DND-41 (cell line): ENCODE measurements around the gene PSEN1.

Experiments used
- ATAC-seq: fragments of 200-7000 bp; cut with Tn5 transposase; 3 replicates; pipeline ENCODE4 v1.9.1; 2021; ENCODE audit warnings: low read depth; ENCODE audit not compliant: insufficient read depth
- DNase-seq: peaks from one replicate; pipeline ENCODE4 v3.0.0-alpha.2; 2020
- H2AFZ ChIP-seq: 2 replicates; pipeline ENCODE4 v1.6.0; 2012; ENCODE audit warnings: low read depth, low read length
- H3K27ac ChIP-seq: 2 replicates; pipeline ENCODE4 v1.5.1; 2012; ENCODE audit warnings: low read length, inconsistent platforms
- H3K27me3 ChIP-seq: fragments of 200-600 bp; sonication (generic); 2 replicates; pipeline ENCODE4 v1.6.0; 2012; ENCODE audit warnings: low read length, mild to moderate bottlenecking, inconsistent platforms; ENCODE audit not compliant: insufficient read depth, poor library complexity
- H3K36me3 ChIP-seq: 2 replicates; pipeline ENCODE4 v1.5.1; 2012; ENCODE audit warnings: low read length, inconsistent platforms; ENCODE audit not compliant: insufficient read depth
- H3K4me1 ChIP-seq: 2 replicates; pipeline ENCODE4 v1.5.1; 2012; ENCODE audit warnings: mild to moderate bottlenecking, low read length; ENCODE audit not compliant: insufficient read depth
- H3K4me2 ChIP-seq: 2 replicates; pipeline ENCODE4 v1.6.0; 2012; ENCODE audit warnings: mild to moderate bottlenecking, moderate library complexity, low read length, inconsistent platforms; ENCODE audit not compliant: insufficient read depth
- H3K4me3 ChIP-seq, 2 experiments: fragments of 200-600 bp in 1 of 2; shearing (Covaris generic) in 1 of 2; 2 replicates each; pipeline ENCODE4 v1.5.1; 2012 to 2016; ENCODE audit warnings: inconsistent platforms in 2 of 2, low read length in 2 of 2, mild to moderate bottlenecking in 2 of 2, low read depth in 1 of 2, moderate library complexity in 1 of 2
- H3K79me2 ChIP-seq: 2 replicates; pipeline ENCODE4 v1.6.0; 2012; ENCODE audit warnings: low read length, inconsistent platforms; ENCODE audit not compliant: insufficient read depth
- H3K9ac ChIP-seq: 2 replicates; pipeline ENCODE4 v1.6.0; 2012; ENCODE audit warnings: low read depth, mild to moderate bottlenecking, inconsistent platforms, low read length, moderate library complexity
- H3K9me3 ChIP-seq: 2 replicates; pipeline ENCODE4 v1.5.1; 2012; ENCODE audit warnings: low read length, moderate library complexity, mild to moderate bottlenecking, inconsistent platforms; ENCODE audit not compliant: insufficient read depth, severe bottlenecking
- H4K20me1 ChIP-seq: 2 replicates; pipeline ENCODE4 v1.6.0; 2012; ENCODE audit warnings: low read length; ENCODE audit not compliant: insufficient read depth
- CTCF ChIP-seq: IDR thresholded peaks from 2 replicates; pipeline ENCODE4 v1.5.1; 2012; ENCODE audit warnings: borderline replicate concordance, low read length, moderate library complexity, mild to moderate bottlenecking; ENCODE audit not compliant: poor library complexity, severe bottlenecking; ENCODE audit errors: extremely low read depth
- EZH2 ChIP-seq: IDR thresholded peaks from 3 replicates; pipeline ENCODE4 v1.6.1; 2012; ENCODE audit warnings: borderline replicate concordance, low read depth, mild to moderate bottlenecking, moderate library complexity, low read length, inconsistent platforms; ENCODE audit not compliant: severe bottlenecking

PSEN1 gene

GRCh38 chr14:73265721-73266046 is 129.4 kb downstream of the PSEN1 start:
- Histone ChIP-seq H3K27ac (no peak overlapping the region), H4K20me1 (no peaks in the 10 kb centered on the region), H3K36me3 (no peaks in the 10 kb centered on the region), H3K27me3 (no peaks in the 10 kb centered on the region), H3K9ac (no peak overlapping the region), H3K4me3 (no peak overlapping the region), H3K4me2 (no peak overlapping the region), H3K79me2 (no peaks in the 10 kb centered on the region), H3K9me3 (no peaks in the 10 kb centered on the region), H2AFZ (no peak overlapping the region), H3K4me1 (no peaks in the 10 kb centered on the region)
- TF ChIP-seq CTCF (no peak), EZH2 (no peak)
- DNase-seq (no peak), ATAC-seq (no peak)

GRCh38 chr14:73266317-73266716 is 130.0 kb downstream of the PSEN1 start:
- H3K4me2 ChIP-seq, result no peak overlapping the region
- no peak for DNase-seq
- no peaks in the 10 kb centered on the region for H3K36me3 ChIP-seq
- no peak for TF ChIP-seq EZH2
- TF ChIP-seq CTCF, result no peak
- no peak overlapping the region for H2AFZ ChIP-seq
- no peaks in the 10 kb centered on the region for H3K27me3 ChIP-seq
- H3K4me3 ChIP-seq, result no peak overlapping the region
- H3K4me1 ChIP-seq, result no peaks in the 10 kb centered on the region
- H3K79me2 ChIP-seq, result no peaks in the 10 kb centered on the region
- no peaks in the 10 kb centered on the region for H3K9me3 ChIP-seq
- no peaks in the 10 kb centered on the region for H4K20me1 ChIP-seq
- no peak for ATAC-seq
- no peak overlapping the region for H3K27ac ChIP-seq
- H3K9ac ChIP-seq, result no peak overlapping the region

GRCh38 chr14:73267474-73267873 is 131.2 kb downstream of the PSEN1 start:
- no peaks in the 10 kb centered on the region for H3K27me3 ChIP-seq
- H3K9ac ChIP-seq, result no peak overlapping the region
- no peak overlapping the region for H3K4me2 ChIP-seq
- no peaks in the 10 kb centered on the region for H4K20me1 ChIP-seq
- no peaks in the 10 kb centered on the region for H3K9me3 ChIP-seq
- H3K27ac ChIP-seq, result no peak overlapping the region
- no peak overlapping the region for H3K4me3 ChIP-seq
- H2AFZ ChIP-seq, result no peak overlapping the region
- no peak for ATAC-seq
- TF ChIP-seq EZH2, result no peak
- no peak for TF ChIP-seq CTCF
- H3K79me2 ChIP-seq, result no peaks in the 10 kb centered on the region
- DNase-seq, result no peak
- no peaks in the 10 kb centered on the region for H3K36me3 ChIP-seq
- no peaks in the 10 kb centered on the region for H3K4me1 ChIP-seq
